ENCODE data around the gene SCART1. TPM values are rescaled to one million over a fixed set of nuclear protein-coding genes. Genes with fewer than 3 reads are reported as not detected.
"Not testable (repeated sequence)": the region's sequence is repeated elsewhere in the genome, so short reads cannot be mapped to it uniquely, and the experiment has no call there.

SCART1 gene
- total and polyA plus RNA-seq, 2 of the 4 experiments (the other 2 are of a cell fraction) = 0.54 to 2.1 TPM

- H3K18ac ChIP-seq (ENCODE audit: low read depth, low read length); in situ Hi-C loops (cut with MboI; ENCODE audit: low sequenced_read_pairs); H3K27me3 ChIP-seq (ENCODE audit: control insufficient read depth, insufficient read depth, low read length); H3K9me1 ChIP-seq (ENCODE audit: insufficient read depth, low read length); DNase-seq; CTCF ChIA-PET; H3K4me2 ChIP-seq (ENCODE audit: low read depth, low read length); H4K91ac ChIP-seq (ENCODE audit: insufficient read depth, low read depth, low read length); H2BK20ac ChIP-seq (ENCODE audit: low read depth, low read length); BruUV-seq (replicated peaks); H3K23ac ChIP-seq (ENCODE audit: low read depth, low read length); H2BK120ac ChIP-seq (ENCODE audit: low read depth, low read length); H3K9me3 ChIP-seq (ENCODE audit: control insufficient read depth, insufficient read depth, low read length); intact Hi-C loops (cut with micrococcal nuclease); H4K5ac ChIP-seq (ENCODE audit: low read depth, low read length); H2AFZ ChIP-seq (replicated peaks; ENCODE audit: low read length, poor library complexity); H4K20me1 ChIP-seq (ENCODE audit: insufficient read depth, low read length); H3K14ac ChIP-seq (replicated peaks; ENCODE audit: low read depth, low read length); H3K9ac ChIP-seq (ENCODE audit: low read depth, low read length); H3K4me1 ChIP-seq (ENCODE audit: control insufficient read depth, insufficient read depth, low read length); ATAC-seq (ENCODE audit: low read depth); H3K27ac ChIP-seq (ENCODE audit: insufficient read depth, low read length); H3K4me3 ChIP-seq (ENCODE audit: insufficient read depth, low read depth, low read length); H2BK15ac ChIP-seq (ENCODE audit: low read depth, low read length); H2AK5ac ChIP-seq (ENCODE audit: low read depth, low read length); H3K56ac ChIP-seq (ENCODE audit: extremely low read depth, insufficient read depth, low read length); H3K36me3 ChIP-seq (ENCODE audit: control insufficient read depth, insufficient read depth, low read length); H2BK5ac ChIP-seq (ENCODE audit: low read depth, low read length, poor library complexity, severe bottlenecking); dilution Hi-C loops (cut with HindIII; ENCODE audit: low sequenced_read_pairs, unreplicated experiment); H2AK9ac ChIP-seq (replicated peaks; ENCODE audit: low read depth, low read length, poor library complexity); H4K8ac ChIP-seq (ENCODE audit: low read depth in 2 of 2, low read length in 2 of 2); H3K79me1 ChIP-seq (ENCODE audit: low read depth in 1 of 2, low read length in 2 of 2); POLR2A ChIA-PET (ENCODE audit: unreplicated experiment); H3K4ac ChIP-seq (ENCODE audit: low read depth, low read length): not testable (repeated sequence)
- no CpG with 5 or more reads among the region's 4 CpGs for WGBS, 2 experiments (ENCODE audit: extremely low coverage in 2 of 2, insufficient read length in 1 of 2)
Measured at GRCh38 chr10:133500897-133501296, 47.2 kb downstream of the SCART1 start.
